Endodermal cell (in vitro differentiated cells): Measurements from ENCODE around the gene TIPIN. TPM values are rescaled to one million over a fixed set of nuclear protein-coding genes. Genes with fewer than 3 reads are reported as not detected.

ENCODE experiments used
- DNase-seq: peaks from one replicate; pipeline ENCODE4 v3.0.0-alpha.2; 2017
- H3K27ac ChIP-seq: 2 replicates; pipeline ENCODE4 v1.5.1; 2013; ENCODE audit warnings: mild to moderate bottlenecking, low read depth, low read length, moderate library complexity
- H3K27me3 ChIP-seq: 2 replicates; pipeline ENCODE4 v1.6.1; 2013; ENCODE audit warnings: mild to moderate bottlenecking, low read length, moderate library complexity; ENCODE audit not compliant: insufficient read depth, control insufficient read depth, poor library complexity, severe bottlenecking
- H3K36me3 ChIP-seq: 2 replicates; pipeline ENCODE4 v1.7.0; 2013; ENCODE audit warnings: mild to moderate bottlenecking, low read length, moderate library complexity; ENCODE audit not compliant: control insufficient read depth, insufficient read depth
- H3K4me1 ChIP-seq: one replicate; pipeline ENCODE4 v1.7.0; 2013; ENCODE audit warnings: low read length; ENCODE audit not compliant: control insufficient read depth, insufficient read depth
- H3K4me3 ChIP-seq: 2 replicates; pipeline ENCODE4 v1.5.1; 2013; ENCODE audit warnings: mild to moderate bottlenecking, low read length, moderate library complexity
- H3K9ac ChIP-seq: 2 replicates; pipeline ENCODE4 v1.6.1; 2013; ENCODE audit warnings: mild to moderate bottlenecking, low read length, moderate library complexity; ENCODE audit not compliant: poor library complexity, severe bottlenecking; ENCODE audit errors: extremely low read depth
- H3K9me3 ChIP-seq: 2 replicates; pipeline ENCODE4 v1.6.1; 2013; ENCODE audit warnings: mild to moderate bottlenecking, low read length, moderate library complexity; ENCODE audit not compliant: control insufficient read depth
- H3K27ac Mint-ChIP-seq: 2 replicates; pipeline ENCODE4 v1.8.0; 2020; ENCODE audit warnings: mixed read lengths
- H3K27me3 Mint-ChIP-seq: 2 replicates; pipeline ENCODE4 v1.8.0; 2021; ENCODE audit warnings: mild to moderate bottlenecking, mixed read lengths; ENCODE audit not compliant: insufficient read depth
- H3K36me3 Mint-ChIP-seq: 2 replicates; pipeline ENCODE4 v1.8.0; 2020; ENCODE audit warnings: low read depth, mixed read lengths
- H3K4me1 Mint-ChIP-seq: 2 replicates; pipeline ENCODE4 v1.8.0; 2020; ENCODE audit warnings: mixed read lengths
- H3K4me3 Mint-ChIP-seq: 2 replicates; pipeline ENCODE4 v1.8.0; 2020; ENCODE audit warnings: mild to moderate bottlenecking, moderate library complexity, mixed read lengths
- H3K9me3 Mint-ChIP-seq: 2 replicates; pipeline ENCODE4 v1.8.0; 2020; ENCODE audit warnings: mild to moderate bottlenecking, mixed read lengths
- WGBS, 2 experiments: methylation state at CpG; one replicate each; pipeline versions ENCODE4 v1.1.5 to v1.1.7; 2013; ENCODE audit warnings: missing lambda C conversion rate in 2 of 2, mixed read lengths in 1 of 2; ENCODE audit not compliant: insufficient coverage in 1 of 2, insufficient read length in 1 of 2; 5-methylcytosine and 5-hydroxymethylcytosine counted together
- total RNA-seq, 2 donors: library from RNA; stranded (reverse); fragmentation: NEBNext Ultra II Directional in 1 of 2; extraction: Animal tissue kit (Norgen Biotek cat#: 25700) in 1 of 2; gene quantifications; 2 replicates in 1 of 2; 3 replicates in 1 of 2; pipeline ENCODE4 v1.2.1, GENCODE V29; 2021
- TF ChIP-seq, protein P1 (sequence below): fragments of 200-600 bp; sonication (generic); conservative IDR thresholded peaks from 2 replicates; pipeline ENCODE4 v1.5.0; 2021; ENCODE audit warnings: antibody characterized with exemption, mild to moderate bottlenecking

Gene TIPIN
- total RNA-seq, 2 donors from 2014 or later = 19.7 to 25.5 TPM

DNA sequence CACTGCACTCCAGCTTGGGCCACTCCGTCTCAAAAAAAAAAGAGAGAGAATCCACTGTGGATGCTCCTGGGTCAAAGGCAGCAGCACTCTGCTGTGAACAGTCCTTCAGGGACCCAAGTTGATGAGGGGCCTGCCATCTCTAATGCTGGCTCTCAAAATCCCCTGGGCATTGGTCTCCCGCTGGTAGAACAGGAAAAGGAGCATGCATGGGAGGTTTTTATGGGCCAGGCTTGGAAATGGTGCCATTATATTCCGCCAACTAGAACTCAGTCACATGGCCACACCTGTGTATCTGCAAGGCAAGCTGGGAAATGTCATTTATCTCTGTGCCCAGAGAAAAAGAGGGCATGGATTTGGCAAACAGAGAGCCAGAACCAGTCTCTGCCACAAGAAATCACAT, 66.5 kb downstream of the TIPIN start:
- no peaks in the 10 kb centered on the region for H3K27me3 ChIP-seq
- H3K27ac ChIP-seq = no peak overlapping the region
- no peaks in the 10 kb centered on the region for H3K36me3 ChIP-seq
- 93 to 96% methylated on average over 2 to 3 of the region's 3 CpGs for WGBS, 2 experiments
- peaks cover 15% of the 10 kb centered on the region for H3K4me1 Mint-ChIP-seq
- H3K9me3 ChIP-seq = no peaks in the 10 kb centered on the region
- DNase-seq = no peak
- no peak overlapping the region for H3K9ac ChIP-seq
- H3K4me3 Mint-ChIP-seq = no peak overlapping the region
- no peak overlapping the region for H3K4me3 ChIP-seq
- H3K27me3 Mint-ChIP-seq = peaks cover 3% of the 10 kb centered on the region
- no peaks in the 10 kb centered on the region for H3K9me3 Mint-ChIP-seq
- no peaks in the 10 kb centered on the region for H3K36me3 Mint-ChIP-seq
- no peak overlapping the region for H3K27ac Mint-ChIP-seq
- TF ChIP-seq, protein P1, sequence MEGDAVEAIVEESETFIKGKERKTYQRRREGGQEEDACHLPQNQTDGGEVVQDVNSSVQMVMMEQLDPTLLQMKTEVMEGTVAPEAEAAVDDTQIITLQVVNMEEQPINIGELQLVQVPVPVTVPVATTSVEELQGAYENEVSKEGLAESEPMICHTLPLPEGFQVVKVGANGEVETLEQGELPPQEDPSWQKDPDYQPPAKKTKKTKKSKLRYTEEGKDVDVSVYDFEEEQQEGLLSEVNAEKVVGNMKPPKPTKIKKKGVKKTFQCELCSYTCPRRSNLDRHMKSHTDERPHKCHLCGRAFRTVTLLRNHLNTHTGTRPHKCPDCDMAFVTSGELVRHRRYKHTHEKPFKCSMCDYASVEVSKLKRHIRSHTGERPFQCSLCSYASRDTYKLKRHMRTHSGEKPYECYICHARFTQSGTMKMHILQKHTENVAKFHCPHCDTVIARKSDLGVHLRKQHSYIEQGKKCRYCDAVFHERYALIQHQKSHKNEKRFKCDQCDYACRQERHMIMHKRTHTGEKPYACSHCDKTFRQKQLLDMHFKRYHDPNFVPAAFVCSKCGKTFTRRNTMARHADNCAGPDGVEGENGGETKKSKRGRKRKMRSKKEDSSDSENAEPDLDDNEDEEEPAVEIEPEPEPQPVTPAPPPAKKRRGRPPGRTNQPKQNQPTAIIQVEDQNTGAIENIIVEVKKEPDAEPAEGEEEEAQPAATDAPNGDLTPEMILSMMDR = no peak
- peaks cover 6% of the 10 kb centered on the region for H3K4me1 ChIP-seq

DNA sequence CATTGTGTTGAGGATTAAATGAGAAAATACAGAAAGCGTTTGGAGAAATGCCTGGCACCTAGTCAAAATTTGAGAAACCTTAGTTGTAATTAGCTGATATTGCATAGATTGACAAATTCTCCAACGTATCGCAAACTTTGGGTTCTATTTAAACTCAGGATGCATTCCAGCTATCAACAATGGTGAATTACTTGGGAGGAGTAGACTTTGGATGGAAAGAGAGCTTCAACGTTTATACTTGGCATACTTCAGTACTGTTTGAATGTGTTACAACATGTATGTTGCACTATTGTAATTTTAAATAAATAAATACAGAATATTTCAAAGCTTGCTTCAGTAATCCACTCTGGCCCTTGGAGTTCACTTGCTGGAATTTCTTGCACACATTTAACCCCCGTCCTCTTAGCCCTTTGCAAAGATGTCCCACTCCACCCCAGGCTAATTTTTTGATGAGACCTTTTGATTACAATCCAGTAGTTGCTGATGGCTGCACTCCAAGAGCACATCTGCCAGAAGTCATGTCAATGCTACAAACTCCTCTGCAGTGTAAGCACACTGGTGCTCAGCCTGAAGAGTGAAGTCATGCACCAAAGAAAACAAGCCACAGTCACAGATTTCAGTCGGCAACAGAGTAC, 67.8 kb downstream of the TIPIN start:
- WGBS, 2 experiments = 92 to 95% methylated on average over 5 to 6 of the region's 6 CpGs
- H3K27ac ChIP-seq = no peak overlapping the region
- peaks cover 7% of the 10 kb centered on the region for H3K4me1 ChIP-seq
- H3K4me3 ChIP-seq = no peak overlapping the region
- peaks cover 3% of the 10 kb centered on the region for H3K27me3 Mint-ChIP-seq
- no peak overlapping the region for H3K9ac ChIP-seq
- H3K9me3 ChIP-seq = no peaks in the 10 kb centered on the region
- H3K27ac Mint-ChIP-seq = no peak overlapping the region
- no peaks in the 10 kb centered on the region for H3K36me3 Mint-ChIP-seq
- no peak overlapping the region for H3K4me3 Mint-ChIP-seq
- DNase-seq = no peak
- TF ChIP-seq, protein P1 = no peak
- peaks cover 13% of the 10 kb centered on the region for H3K4me1 Mint-ChIP-seq
- no peaks in the 10 kb centered on the region for H3K36me3 ChIP-seq
- no peaks in the 10 kb centered on the region for H3K27me3 ChIP-seq
- H3K9me3 Mint-ChIP-seq = no peaks in the 10 kb centered on the region

DNA sequence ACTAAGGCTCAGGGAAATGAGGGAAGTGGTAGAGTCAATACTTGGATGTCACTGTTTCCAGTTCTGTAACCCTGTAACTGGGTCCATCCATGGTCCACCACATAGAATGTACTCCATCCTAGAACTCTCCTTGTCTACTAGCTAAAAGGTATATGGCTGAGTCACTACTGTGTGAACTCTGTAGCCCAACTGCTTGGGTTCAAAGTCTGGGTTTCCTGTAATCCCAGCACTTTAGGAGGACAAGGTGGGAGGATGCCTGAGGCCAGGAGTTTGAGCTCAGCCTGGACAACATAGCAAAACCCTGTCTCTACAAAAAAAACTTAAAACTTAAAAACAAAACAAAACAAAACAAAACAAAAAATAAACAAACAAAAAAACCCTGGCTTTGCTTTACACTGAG, 68.4 kb downstream of the TIPIN start:
- Histone ChIP-seq H3K27ac (no peak overlapping the region), H3K4me3 (no peak overlapping the region), H3K9me3 (no peaks in the 10 kb centered on the region), H3K4me1 (peaks cover 9% of the 10 kb centered on the region), H3K9ac (no peak overlapping the region), H3K27me3 (no peaks in the 10 kb centered on the region), H3K36me3 (no peaks in the 10 kb centered on the region)
- Mint-ChIP-seq H3K27ac (no peak overlapping the region), H3K4me1 (peaks cover 13% of the 10 kb centered on the region), H3K27me3 (peaks cover 3% of the 10 kb centered on the region), H3K36me3 (no peaks in the 10 kb centered on the region), H3K4me3 (no peak overlapping the region), H3K9me3 (no peaks in the 10 kb centered on the region)
- DNase-seq = no peak
- TF ChIP-seq, protein P1 = no peak
